Measurements from ENCODE around the gene PLPPR1.

DNA sequence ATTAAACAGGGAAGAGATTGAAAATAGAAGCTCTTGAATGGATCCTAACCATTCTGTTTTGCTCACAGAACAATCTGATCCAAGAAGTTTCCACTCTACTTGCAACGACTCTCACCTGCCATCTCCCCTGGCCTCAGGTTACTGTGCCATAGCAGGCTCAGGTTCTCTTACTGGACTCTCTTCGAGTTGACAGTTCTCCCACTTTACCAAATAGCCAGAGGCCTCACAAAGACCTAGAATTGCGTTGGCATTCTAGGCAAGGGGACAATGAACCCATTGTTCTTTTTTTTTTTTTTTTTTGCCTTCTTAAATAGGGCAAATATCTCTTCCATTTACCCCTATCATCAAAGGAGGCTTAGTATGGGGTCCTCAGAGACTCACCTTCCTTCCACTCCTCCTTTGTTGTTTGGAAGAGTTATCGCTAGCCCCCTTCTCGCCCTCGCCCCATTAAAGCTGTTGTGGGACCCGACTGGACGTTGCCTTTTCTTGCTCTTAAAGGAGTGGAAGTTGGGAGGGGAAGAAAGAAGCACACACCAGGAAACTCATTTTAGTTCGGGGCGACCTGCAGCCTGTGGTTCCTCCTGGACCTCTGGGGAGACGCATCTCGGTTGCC is 688 bp upstream of the PLPPR1 start:
- no peak for TF ChIP-seq POLR2A (IDR thresholded peaks at IDR 0.05; ENCODE audit: low read depth, low read length)
- no peak for TF ChIP-seq TAF1 (IDR thresholded peaks at IDR 0.05; ENCODE audit: borderline replicate concordance, low read depth, low read length)
